Left lung (tissue), 10 donors: Measurements from ENCODE around the gene RALGPS1. TPM values are rescaled to one million over a fixed set of nuclear protein-coding genes. Genes with fewer than 3 reads are reported as not detected.

Experiments
- ATAC-seq: fragments of 200-7000 bp; cut with Tn5 transposase; one replicate; pipeline ENCODE4 v1.9.1; 2020; ENCODE audit warnings: moderate library complexity
- DNase-seq, 4 donors: peaks; one replicate each; pipeline ENCODE4 v3.0.0-alpha.2; 2013 to 2020
- H3K27ac ChIP-seq, 2 donors: fragments of 200-600 bp; sonication (generic) in 1 of 2; one replicate each; pipeline versions ENCODE4 v1.5.0 to v1.8.0; 2020 to 2021
- H3K27me3 ChIP-seq, 2 donors: fragments of 200-600 bp; sonication (generic) in 1 of 2; one replicate each; pipeline versions ENCODE4 v1.5.0 to v1.8.0; 2020 to 2021
- H3K36me3 ChIP-seq, 2 donors: fragments of 200-600 bp; sonication (generic) in 1 of 2; one replicate each; pipeline versions ENCODE4 v1.5.0 to v1.8.0; 2020 to 2021
- H3K4me1 ChIP-seq, 2 donors: fragments of 200-600 bp; one replicate each; pipeline ENCODE4 v1.8.0; 2021
- H3K4me3 ChIP-seq, 2 donors: fragments of 200-600 bp; sonication (generic) in 1 of 2; one replicate each; pipeline versions ENCODE4 v1.5.0 to v1.8.0; 2020 to 2021; ENCODE audit warnings: mild to moderate bottlenecking in 1 of 2
- H3K9me3 ChIP-seq, 2 donors: fragments of 200-600 bp; sonication (generic) in 1 of 2; one replicate each; pipeline versions ENCODE4 v1.5.0 to v1.8.0; 2020 to 2021
- intact Hi-C, 2 donors: fragments of 100-400 bp; cut with DNase I; formaldehyde crosslinking; loops; one replicate each; pipeline versions ENCODE4 v1.11.2 to v1.14.2; 2022
- polyA plus RNA-seq, 6 donors: library from polyadenylated mRNA; unstranded; fragments of 120-200 nt; gene quantifications; one replicate each; pipeline ENCODE4 v1.2.1, GENCODE V29; 2013; ENCODE audit not compliant: insufficient read length in 6 of 6
- total RNA-seq, 2 donors: library from RNA; stranded (reverse); fragmentation: NEBNext Ultra II Directional; extraction: Animal tissue kit (Norgen Biotek cat#: 25700); gene quantifications; one replicate each; pipeline ENCODE4 v1.2.1, GENCODE V29; 2021
- TF ChIP-seq, protein P1 (sequence below), 2 donors: fragments of 200-600 bp; sonication (generic) in 1 of 2; IDR thresholded peaks; one replicate each; pipeline versions ENCODE4 v1.5.0 to v1.8.0; 2021; ENCODE audit warnings: antibody characterized with exemption in 2 of 2
- donor health status: DM: no; HTN: yes; CAD: no.
- donor health status: DM: no; HTN: no; CAD: no.

RALGPS1 gene
- total and polyA plus RNA-seq, 8 donors: 11.9 to 27.6 (median 21.5) TPM

DNA sequence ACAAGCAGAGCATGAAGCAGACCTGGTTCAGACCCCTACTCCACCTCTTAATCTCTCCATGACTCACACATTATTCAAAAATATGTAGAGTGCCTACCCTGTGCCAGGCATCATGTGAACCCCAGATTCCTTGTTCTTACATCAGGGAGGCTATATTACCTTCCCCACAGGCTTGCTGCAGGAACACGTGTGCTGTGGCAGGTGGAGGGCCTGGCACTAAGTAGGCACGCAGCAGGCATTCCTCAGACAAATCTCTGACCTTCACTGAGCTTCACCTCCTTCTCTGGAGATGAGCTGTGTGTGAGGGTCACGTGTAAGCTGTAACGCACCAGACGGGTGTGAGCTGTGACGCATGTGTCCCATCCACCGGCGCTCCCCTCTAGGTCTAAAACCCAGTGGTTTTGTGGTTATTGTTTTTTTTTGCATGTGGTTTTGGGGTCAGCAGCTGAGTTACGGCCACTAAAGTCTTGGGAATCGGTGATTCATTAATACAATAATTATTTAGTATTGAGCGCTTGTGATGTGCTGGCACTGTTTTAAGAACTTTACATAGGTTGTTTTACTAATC lies 177.5 kb downstream of the RALGPS1 start:
- H3K27ac ChIP-seq: no peak overlapping the region
- no peak for DNase-seq

DNA sequence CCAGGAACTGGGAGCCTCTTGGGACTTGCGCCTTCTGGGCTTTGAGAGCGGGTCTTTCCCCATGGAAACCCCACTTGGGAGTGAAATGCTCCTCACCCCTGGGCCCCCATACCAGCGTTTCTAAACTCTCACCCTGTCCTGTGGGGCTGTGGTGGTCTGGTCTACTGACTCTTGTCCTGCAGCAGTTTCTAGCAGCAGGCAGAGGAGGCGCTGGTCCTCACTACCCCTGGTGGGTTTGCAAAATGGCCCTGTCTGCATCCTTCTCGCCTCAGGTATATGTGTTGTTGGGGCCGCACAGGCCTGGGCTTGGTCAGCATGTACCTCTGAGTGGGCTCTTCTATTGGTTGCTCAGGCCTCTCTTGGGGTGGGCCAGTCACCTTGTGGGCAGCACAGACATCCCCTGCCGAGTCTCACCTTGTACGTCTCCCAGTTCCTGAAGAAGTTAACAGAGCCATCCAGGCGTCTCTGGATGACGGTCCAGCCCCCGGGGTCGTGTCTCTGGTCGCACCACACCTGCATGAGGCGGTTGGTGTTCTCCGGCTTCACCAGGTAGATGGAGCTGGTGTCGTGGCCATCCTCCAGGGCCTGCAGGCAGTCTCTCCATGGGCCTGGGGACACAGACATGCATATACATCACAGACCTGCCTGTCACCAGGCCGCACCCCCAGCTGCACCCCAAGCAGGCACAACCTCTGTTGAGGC lies 178.9 kb downstream of the RALGPS1 start:
- ATAC-seq (no peak), DNase-seq (no peak)
- intact Hi-C loops: no loop called here
- H3K27me3 ChIP-seq: no peaks in the 10 kb centered on the region
- H3K9me3 ChIP-seq: no peaks in the 10 kb centered on the region
- TF ChIP-seq, protein P1, sequence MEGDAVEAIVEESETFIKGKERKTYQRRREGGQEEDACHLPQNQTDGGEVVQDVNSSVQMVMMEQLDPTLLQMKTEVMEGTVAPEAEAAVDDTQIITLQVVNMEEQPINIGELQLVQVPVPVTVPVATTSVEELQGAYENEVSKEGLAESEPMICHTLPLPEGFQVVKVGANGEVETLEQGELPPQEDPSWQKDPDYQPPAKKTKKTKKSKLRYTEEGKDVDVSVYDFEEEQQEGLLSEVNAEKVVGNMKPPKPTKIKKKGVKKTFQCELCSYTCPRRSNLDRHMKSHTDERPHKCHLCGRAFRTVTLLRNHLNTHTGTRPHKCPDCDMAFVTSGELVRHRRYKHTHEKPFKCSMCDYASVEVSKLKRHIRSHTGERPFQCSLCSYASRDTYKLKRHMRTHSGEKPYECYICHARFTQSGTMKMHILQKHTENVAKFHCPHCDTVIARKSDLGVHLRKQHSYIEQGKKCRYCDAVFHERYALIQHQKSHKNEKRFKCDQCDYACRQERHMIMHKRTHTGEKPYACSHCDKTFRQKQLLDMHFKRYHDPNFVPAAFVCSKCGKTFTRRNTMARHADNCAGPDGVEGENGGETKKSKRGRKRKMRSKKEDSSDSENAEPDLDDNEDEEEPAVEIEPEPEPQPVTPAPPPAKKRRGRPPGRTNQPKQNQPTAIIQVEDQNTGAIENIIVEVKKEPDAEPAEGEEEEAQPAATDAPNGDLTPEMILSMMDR (IDR thresholded peaks at IDR 0.05): no peak
- peaks cover 0 to 7% of the 10 kb centered on the region in 2 donors for H3K36me3 ChIP-seq
- H3K4me1 ChIP-seq: no peaks in the 10 kb centered on the region
- no peak overlapping the region for H3K27ac ChIP-seq
- no peak overlapping the region for H3K4me3 ChIP-seq

More for the DNA sequence above, 177.5 kb downstream of the RALGPS1 start:
- H3K27me3 ChIP-seq: no peaks in the 10 kb centered on the region
- TF ChIP-seq, protein P1 (IDR thresholded peaks at IDR 0.05): no peak
- no peak overlapping the region for H3K4me3 ChIP-seq
- no peak for ATAC-seq
- H3K36me3 ChIP-seq: peaks cover 0 to 7% of the 10 kb centered on the region in 2 donors
- H3K4me1 ChIP-seq: no peaks in the 10 kb centered on the region
- no peaks in the 10 kb centered on the region for H3K9me3 ChIP-seq
- intact Hi-C loops: no loop called here

DNA sequence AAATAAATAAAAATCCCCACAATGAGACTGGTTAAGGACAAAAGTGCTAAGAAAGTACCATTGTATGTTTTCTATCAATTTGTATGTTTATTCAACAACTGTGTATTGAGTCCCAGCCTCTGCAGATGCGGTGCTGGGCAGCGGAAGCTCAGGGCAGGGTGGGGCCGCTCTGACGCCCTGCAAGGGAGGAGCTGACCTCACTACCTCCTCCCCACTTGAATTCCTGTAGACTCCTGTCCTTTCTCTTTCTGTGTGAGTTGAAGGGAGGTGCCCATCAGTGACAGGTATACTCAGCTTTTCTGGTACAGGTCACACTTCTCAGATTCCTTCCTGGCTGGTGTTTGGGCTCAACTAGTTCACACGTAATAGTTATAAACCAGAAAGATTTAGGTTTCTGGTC lies 180.8 kb downstream of the RALGPS1 start:
- intact Hi-C loops: no loop called here
- TF ChIP-seq, protein P1 (IDR thresholded peaks at IDR 0.05): no peak
- Histone ChIP-seq H3K4me3 (no peak overlapping the region), H3K9me3 (no peaks in the 10 kb centered on the region), H3K4me1 (no peaks in the 10 kb centered on the region), H3K27ac (no peak overlapping the region), H3K36me3 (peaks cover 0 to 7% of the 10 kb centered on the region in 2 donors), H3K27me3 (no peaks in the 10 kb centered on the region)
- no peak for ATAC-seq
- DNase-seq: no peak

DNA sequence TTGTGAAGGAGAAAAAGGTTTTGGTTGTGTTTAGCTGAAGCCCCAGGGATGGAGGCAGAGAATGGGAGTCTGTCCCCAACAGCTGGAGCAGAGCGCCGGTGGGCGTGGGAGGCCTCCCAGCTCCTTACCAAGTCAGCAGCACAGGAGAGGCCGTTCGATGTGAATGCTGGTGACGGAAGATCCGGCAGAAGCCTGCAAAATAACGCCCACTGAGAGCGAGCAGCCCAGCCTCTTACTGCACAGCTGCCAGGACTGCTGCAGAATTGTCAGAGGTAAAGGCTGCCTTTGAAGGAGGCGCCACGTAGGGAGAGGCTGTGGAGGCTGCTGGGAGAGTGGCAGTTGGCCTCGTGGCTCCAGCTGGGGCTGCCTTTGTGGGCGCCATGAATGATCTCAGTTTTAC lies 181.6 kb downstream of the RALGPS1 start:
- intact Hi-C loops: no loop called here
- H3K4me3 ChIP-seq: no peak overlapping the region

DNA sequence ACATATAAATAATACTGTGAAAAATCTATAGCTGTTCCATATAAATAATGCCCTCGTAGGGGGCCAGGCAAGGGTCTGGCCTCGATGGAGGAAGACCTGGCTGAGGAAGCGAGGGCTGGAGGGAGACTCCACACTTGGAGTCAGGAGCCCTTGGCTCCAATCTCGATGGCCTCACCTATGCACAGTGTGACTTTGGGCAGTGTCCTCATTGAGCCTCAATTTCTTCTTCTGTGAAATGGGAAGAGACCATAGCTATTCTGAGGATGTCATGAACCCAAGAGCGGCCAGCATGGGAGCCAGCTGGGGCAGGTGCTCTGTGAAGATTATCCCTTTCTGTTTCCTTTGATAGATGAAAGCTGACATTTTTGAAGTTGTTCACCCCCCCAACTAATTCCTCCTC lies 183.1 kb downstream of the RALGPS1 start:
- TF ChIP-seq, protein P1 (IDR thresholded peaks at IDR 0.05): no peak
- no peak overlapping the region for H3K4me3 ChIP-seq
- no peaks in the 10 kb centered on the region for H3K36me3 ChIP-seq
- H3K4me1 ChIP-seq: no peaks in the 10 kb centered on the region
- no peak overlapping the region for H3K27ac ChIP-seq
- intact Hi-C loops: no loop called here
- DNase-seq (no peak), ATAC-seq (no peak)
- H3K27me3 ChIP-seq: no peaks in the 10 kb centered on the region
- H3K9me3 ChIP-seq: no peaks in the 10 kb centered on the region

More for the DNA sequence above, 181.6 kb downstream of the RALGPS1 start:
- H3K4me1 ChIP-seq: no peaks in the 10 kb centered on the region
- H3K27me3 ChIP-seq: no peaks in the 10 kb centered on the region
- DNase-seq: no peak
- TF ChIP-seq, protein P1 (IDR thresholded peaks at IDR 0.05): no peak
- H3K36me3 ChIP-seq: peaks cover 0 to 7% of the 10 kb centered on the region in 2 donors
- no peaks in the 10 kb centered on the region for H3K9me3 ChIP-seq
- H3K27ac ChIP-seq: no peak overlapping the region
- no peak for ATAC-seq
